Measurements from ENCODE around the gene LRRC32.
"Not testable (repeated sequence)": the region's sequence is repeated elsewhere in the genome, so short reads cannot be mapped to it uniquely, and the experiment has no call there.

Gene LRRC32

DNA sequence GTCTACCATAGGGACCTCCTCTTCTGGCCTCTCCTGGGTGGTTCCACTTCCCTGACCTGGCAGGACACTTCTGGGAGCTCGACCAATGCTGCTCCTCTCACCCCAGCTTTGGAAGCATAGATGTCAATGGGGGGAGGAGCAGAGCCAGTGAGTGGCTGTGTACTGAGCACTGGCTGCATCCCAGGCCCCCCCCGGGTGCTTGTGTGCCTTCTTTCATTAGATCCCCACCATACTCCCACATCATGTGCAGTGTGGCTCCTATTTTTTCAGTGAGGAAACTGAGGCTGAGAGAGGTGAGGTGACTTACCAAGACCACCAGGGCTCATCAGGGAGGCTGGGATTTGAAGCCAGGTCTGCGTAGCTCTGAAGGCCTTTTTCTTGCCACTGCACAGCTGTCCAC, 44.3 kb downstream of the LRRC32 start:
- no peak for DNase-seq

DNA sequence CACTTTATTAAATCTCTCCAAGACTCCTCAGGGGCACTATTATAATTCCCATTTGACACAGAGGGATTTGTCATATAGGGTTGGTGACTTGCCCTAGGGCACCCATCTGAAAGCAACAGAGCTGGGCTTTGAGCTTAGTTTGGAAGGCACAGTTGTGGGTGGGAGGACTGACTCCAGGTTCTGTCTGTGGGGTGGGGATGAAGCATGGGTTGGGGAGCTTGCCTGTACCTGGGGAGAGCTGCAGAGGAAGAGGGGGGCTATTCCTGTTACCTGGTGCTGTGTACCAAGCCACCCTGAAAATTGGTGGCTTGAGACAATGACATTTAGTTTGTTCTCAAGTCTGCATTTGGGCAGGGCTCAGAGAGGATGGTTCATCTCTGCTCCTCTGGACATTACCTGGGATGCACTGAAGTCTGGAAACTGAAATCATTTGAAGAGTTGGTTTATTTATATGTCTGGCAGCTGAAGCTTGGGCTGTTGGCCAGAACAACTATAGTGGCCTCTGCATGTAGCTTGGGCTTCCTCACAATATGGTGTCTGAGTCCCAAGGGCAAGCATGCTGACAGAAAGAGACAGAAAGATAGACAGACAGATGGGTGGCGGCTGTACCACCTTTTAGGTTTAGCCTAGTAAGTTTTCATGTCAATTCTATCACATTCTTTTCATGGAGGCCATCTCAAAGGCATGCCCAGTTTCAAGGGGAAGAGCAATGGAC, 44.9 kb downstream of the LRRC32 start:
- no peak for DNase-seq

DNA sequence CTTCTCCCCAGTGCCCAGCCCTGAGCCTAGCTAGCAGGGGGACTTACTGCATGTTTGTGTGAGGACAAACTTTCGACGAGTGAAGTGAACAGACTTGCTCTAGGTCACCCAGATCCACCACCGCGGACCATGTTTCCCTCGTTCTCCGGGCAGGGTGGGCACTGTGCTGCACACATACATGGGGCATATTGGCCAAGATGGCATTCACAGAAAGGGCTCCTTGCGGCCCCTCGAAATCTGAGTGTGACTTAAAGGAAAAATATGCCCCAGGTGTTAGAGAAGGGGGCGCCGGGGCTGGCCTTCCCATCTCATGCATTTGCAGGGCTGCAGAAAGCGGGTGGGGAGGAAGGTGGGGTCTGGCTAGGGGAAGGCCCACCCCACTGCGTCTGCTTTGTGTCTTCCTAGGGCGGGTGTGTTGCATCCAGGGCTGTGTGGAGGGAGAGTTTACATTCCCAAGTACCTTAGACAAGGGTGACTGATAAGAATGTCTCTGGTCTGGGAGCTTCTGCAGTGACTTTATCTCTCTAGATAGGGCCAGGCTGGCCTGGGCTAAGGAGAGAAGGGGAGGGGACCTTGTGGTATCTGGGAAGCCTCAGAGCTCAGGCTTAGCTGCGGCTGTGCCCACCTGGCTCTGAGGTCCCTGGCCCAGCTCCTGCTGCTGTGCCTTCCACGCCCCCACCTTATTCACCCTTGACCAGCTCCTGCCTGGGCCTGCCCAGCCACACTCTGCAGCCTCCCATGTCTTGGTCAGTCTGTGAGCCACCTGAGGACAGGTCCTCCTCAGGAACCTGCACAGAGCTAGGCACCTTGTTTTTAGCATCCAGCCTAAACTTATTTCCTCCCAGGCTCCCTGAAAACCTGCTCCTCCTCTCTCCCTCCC, 45.8 kb downstream of the LRRC32 start:
- no peak for DNase-seq

DNA sequence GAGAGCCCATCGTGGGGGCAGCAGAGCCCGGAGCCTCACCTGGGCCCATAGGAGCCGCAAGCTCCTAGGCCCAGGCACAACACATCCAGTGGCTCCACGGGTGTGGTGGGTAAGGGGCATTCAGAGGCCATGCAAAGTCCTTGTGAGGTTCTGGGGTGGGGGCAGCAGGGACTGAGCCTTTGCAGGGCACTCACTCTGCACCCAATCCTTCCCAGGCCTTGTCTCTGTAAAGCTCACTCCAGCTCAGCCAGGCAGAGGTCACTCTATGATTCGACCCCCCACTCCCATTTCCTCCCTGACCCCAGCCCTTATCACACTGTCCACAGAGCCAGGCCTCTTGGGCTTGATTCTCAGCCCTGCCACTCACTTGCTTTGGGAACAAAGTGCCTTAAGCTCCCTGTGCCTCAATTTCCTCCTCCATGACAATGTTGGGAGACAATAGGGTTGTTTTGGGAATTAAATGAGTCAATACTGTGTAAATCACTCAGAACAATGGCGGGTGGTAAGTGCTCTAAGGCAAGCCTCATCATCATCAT, 46.6 kb downstream of the LRRC32 start:
- DNase-seq, result no peak

DNA sequence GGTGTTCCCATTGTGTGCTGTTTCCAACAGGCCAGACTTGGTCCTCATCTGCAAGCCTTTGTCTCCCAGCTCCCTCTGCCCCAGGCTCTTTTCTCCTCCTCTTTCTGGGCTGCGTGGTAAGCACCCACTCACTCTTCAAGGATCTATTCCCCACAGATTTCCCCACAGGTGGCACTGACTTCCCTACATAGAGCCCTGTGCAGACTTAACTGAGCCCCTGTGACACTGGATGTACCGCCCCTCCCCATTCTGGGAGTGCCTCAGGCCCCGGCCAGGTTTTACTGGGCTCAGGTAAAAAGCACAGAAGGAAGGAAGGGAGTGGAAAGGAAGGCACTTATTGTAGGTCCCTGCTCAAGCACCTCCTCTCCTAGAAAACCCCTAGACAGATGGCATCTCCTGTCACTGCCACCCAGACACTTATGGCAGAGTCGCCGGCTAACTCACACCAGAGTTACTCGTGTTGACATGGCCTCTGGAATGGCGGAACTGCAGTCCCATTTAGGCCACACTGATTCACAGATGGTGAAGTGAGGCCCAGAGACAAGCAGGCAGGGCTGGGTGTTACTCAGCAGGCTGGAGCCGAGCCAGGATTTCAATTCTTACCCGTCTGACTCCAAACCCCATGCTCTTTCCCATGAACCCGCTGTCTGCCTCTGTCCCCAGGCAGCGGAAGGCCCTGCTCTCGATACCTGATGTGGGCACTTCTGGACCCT, 47.2 kb downstream of the LRRC32 start:
- no peak for DNase-seq

DNA sequence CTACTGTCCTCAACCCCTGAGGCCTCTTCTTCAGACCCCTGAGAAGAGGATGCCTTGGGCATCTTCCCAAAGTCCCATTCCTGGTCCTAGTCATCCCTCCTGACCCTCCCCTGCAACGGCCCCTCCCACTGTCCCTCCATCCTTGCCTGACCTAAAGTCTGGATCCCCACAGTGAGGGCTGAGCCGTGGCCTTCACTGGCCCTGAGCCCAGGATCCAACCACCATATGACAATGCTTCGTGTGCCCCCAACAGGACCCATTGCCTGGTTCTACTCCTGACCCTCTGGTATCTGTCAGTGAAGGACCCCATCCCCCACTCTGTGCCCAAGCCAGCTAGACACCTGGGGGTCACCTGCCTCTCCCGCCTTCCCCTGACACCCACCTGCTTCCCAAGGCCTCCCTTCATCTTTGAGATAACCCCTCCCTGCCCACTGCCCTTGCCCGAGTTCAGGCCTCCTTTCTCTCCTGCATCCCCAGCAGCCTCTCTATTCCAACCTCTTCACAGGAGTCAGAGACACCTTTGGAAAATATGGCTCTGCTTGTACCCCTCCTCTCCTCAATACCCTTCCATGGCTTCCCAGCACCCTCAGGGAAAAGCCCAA, 48.0 kb downstream of the LRRC32 start:
- no peak for DNase-seq

DNA sequence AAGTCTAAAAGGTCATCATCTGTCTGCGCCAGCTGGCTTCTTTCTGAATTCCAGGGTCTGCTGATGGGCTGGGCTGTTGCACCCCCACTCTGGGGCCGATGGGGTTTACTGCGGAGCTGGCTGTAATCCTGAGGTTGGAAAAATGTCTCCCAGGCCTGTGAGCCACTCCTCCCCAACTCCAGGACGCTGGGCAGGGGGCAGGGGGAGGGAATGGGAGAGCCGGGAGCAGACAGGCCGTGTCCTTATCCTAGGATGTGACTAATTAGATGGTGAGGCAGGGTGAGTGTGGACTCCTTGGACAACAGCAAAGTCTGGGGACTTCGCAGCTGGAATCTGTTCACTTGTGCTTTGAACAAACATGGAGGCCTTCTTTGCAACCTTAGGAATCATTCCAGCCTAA, 48.7 kb downstream of the LRRC32 start:
- DNase-seq, result no peak

DNA sequence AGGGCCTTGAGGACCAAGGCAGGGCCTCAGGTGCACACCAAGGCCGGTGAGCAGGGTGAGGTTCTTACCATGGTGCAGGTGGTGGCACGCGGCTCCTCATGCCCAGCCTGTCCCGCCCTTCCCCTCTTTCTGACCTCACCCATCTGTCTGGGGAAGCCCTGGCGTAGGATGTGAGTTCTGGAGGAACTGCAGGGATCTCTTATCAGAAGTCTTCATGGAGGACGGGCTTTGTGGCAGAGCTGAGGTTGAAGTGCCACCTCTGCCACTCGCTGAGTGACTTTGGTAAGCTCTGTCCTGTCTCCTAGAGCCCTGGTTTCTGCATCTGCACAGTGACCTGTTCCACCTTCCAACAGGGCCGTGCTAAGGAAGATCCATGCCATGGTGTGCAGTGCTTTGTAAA, 49.1 kb downstream of the LRRC32 start:
- no peak for DNase-seq

DNA sequence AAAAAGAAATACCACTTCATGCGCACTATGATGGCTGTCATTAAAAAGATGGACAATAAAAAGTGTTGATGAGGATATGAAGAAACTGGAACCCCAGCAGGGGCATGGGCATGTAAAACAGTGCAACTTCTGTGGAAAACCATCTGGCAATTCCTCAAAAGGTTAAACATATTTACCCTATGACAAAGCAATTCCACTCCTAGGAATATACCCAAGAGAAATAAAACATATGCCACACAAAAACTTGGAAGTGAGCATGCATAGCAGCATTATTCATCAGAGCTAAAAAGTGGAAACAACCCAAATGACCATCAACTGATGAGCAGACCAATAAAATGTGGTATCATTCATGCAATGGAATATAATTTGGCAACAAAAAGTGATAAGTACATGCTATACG, 50.1 kb downstream of the LRRC32 start:
- no peak for DNase-seq

DNA sequence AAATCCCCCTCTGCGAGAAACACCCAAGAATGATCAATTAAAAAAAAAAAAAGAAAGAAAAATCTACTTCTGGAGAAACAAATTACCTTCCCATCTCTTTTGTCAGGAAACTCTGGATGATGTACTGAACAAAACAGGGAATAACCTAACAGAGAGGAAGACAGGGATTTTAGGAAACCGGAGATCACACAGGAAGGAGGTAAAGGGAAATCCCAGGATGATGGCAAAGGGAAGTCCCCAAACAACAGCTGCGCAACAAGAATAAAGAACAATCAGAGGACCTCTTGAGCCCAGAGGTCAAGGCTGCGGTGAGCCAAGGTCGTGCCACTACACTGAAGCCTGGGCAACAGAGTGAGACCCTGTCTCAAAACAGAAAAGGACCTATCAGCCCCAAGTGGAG, 50.7 kb downstream of the LRRC32 start:
- DNase-seq, result not testable (repeated sequence)

DNA sequence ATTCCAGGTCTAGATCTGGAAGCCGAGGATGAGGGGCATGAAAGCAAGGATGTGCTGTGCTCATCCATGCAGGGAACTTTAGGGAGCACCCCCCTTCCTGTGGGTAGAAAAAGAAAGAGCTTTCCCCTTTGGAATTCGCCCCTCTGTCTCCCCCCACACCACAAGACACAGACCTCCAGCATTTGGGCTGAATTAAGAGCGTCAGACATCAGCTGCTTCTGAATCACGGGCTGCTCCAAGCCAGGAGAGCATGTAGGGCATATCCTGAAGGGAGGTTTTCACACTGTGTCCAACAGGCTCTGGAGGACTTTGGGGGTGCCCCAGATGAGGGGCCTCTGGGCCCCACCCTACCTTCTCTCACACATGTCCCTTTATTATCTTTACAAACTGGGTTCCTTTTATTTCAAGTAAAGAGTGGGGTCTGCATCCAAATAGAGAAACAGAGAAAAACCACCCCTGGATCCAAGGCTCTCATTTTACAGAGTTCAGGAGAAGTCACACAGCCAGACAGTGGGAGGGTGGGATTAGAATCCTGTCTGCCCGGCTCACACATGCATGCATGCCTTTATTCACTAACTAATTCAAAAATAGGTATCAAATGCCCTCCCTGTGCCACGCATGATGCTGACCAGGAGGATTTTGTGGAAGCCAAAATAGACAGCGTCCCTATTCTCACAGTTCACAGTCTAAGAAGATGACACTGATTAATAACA, 52.8 kb downstream of the LRRC32 start:
- no peak for DNase-seq

DNA sequence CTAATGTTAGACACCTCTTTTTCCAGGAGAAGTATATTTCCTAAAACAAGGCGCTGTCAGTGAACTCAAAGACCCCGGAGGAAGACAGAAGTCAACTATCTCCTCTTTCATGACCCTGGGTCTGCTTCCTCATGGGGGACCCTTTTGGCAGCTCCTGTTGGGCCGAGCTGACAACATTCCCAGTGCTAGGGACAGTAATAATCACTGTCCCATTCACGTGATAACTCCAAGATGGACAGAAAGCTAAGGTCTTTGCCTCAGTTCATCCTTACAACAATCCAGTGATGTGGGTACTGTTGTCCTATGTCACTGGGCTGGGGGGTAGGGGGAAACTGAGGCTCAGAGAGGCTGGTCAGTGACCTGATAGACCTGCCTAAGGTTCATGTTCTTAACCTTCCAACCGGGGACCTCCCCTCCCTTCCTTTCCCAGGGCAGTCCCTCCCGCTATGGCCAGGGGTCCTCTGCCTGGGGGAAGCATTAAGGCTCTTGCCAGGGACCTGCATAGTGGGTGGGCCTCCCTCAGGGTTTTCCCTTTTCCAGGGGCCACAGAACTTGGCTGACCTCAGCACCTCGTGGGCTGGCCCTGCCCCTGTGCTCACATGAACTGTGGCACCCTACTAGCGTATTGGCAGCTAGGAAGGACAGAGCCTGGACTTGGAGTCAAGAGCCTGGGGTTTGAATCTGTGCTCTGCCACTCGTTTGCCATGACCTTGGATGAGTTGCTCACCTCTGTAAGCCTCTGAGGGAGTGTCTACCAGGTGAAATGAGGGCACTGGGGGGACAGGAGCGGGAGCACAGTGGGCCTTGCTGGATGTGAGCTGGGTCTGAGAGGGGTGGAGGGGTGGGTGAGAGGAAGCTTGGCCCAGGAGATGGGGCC, 53.6 kb downstream of the LRRC32 start:
- DNase-seq, result no peak

DNA sequence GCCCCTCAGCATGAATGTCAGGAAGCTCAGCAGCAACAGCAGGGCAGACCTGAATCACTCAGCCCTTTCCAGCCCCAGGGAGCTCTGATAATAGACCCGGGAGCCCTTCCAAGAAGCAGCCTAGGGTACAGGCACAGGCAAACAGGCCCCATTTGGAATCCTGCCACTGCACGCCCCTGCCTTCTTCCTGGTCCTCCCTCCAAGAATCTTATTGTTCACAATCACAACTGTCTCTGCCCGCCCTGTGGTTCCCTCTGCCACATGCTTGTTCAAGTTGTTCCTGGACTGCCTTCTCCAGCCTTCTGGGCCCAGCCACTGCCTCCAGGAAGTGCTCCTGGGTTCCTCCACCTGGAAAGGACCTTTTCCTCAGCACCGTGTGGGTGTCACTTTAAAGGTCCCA, 54.6 kb downstream of the LRRC32 start:
- no peak for DNase-seq

DNA sequence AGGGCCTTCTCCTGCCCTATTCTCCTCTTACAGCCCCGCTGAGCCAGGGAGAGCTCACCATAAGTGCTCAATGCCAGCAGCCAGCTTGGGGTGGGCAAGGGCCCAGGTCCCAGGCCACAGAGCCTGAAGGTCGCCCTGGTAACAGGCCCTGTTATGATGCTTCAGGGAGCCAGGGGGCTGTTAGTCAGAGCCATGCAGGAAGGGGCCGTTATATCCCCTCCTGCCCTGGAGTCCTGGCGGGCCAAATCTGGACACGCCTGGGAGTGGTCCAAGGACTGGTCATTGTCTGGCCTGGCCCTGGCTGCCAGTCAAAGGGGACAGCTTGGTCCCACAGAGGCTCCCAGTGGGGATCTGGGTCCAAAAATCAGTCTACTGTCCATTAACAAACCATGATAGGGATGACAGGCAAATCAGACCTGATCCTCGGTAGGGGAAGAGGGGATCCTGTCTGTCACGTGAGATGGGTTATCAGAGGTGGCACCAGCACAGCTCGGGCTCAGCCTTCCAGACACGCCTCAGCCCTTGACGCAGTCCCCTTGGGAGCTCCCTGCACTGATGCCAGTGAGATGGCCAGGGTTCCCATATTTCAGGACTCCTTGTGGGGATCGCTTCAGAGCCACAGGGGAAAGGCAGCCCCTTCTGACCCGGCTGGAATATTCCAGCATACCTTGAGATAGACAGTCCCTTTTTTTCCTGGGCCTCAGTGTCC, 55.9 kb downstream of the LRRC32 start:
- DNase-seq, result no peak

DNA sequence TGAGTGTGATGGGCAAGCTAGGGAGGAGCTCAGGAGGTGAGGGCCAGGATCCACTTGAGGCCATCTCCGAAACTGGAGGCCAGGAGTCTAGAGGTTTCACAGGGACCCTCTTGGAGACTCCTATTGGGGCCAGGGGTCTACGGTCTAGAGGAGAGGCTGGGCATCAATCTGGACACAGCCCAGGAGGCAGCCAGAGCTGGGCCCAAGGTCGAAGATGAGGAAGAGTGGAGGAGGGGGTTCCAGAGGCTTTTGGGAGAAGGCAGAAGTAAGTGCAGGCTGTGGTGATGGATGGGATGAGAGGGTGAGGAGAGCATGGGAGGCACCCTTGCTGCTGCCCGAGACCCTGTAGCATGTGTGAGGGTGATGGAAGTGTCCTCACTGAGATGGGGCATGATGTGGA, 56.6 kb downstream of the LRRC32 start:
- no peak for DNase-seq

DNA sequence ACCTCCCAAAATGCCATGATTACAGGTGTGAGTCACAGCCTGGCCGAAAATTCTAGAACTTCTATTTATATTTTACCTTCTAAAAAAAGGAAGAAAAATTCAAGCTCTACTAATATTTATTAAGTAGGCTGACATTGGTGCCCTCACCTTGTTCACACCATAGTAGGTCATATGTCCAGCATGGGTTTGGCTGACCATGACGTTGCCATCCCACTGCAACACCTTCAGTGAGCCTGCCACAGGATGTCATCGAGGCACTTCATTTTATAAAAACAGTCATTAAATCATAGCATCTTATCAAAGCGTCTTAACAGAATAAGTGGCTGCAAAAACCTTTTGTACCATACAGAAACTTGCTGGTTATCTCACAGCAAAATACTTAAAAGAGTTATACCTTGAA, 58.3 kb downstream of the LRRC32 start:
- no peak for DNase-seq

DNA sequence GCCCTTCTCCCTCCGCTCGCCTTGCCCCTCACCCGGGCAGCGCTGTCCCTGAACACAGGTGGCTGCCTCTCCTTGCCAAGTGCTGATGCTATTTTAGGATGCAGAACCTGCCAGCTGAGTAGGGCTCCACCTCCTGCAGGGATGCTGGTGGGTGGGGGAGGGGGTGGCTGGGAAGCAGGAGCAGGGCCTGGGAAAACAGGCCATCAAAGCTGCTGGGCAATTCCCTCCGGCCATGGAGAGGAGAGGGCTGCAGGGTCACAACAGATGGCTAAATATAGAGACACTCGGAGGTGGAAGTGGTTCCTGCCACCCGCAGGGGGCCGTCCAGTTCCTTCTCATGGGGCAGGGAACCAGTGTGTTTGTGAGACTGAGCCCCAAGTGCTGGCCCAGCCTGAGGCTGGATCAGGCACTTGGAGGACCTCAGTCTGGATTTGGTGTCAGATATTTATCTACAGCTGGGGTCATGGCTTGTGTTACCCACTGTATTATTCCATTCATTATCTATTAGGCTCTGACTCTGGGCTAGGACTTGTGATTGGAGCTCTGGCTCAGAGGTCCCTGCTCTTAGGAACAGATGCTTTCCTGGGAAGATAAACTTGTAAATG, 59.6 kb downstream of the LRRC32 start:
- DNase-seq, result no peak

DNA sequence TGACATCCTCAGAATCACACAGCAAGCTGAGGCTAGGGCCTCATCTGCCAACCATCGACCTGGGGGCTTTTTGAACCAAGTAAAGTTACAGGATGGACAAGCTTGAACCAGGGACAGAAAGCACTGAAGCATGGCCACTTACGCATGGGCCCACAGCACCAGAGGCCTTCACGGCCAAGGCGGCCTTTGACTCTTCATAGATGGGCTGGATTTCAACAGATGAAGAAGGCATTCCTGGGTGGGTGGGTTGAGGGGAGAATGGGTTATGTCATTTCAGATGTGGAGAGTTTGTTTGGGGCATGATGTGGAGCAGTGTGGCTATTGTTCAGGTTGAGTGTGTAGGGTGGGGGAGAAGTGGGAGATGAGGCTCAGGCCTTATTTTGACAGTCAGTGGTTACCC, 60.2 kb downstream of the LRRC32 start:
- no peak for DNase-seq

DNA sequence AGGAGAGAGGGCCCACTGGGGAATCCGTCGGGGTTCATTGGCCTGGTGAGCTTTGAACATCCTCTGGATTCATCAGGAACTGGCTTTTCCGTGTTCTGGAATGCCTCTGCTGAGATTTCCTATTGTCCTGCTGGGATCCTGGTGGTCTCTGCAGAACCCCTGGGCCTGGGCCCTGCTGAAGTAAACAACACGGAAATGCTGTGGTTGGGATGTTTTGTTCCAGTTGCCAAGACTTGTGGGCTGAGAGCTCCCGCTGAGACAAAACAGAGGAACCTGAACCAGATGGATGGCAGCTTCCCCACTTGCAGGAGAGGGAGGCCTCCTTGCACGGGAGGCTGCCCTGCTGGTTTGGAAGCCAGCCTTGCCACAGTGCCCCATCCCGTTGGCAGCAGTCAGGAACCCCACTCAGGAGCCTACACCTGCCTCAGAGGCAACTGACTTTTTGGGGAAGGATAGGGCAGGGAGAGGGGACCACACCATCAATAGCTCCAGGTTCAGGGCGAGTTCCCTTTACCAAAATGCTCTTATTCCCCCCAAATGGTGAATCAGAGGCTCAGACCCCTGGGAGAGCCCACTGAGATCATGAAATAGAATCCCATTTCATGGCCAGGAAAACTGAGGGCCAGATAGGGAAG, 60.7 kb downstream of the LRRC32 start:
- no peak for DNase-seq
